DOHH2 (cell line): ENCODE measurements around the gene MRPL53.

ENCODE experiments used
- CTCF ChIP-seq: fragments of 200-600 bp; sonication (generic); IDR thresholded peaks from one replicate; pipeline ENCODE4 v1.5.1; 2014; ENCODE audit warnings: antibody characterized with exemption, mild to moderate bottlenecking, low read depth, low read length; ENCODE audit not compliant: poor library complexity, severe bottlenecking
- EZH2phosphoT487 ChIP-seq: fragments of 200-600 bp; sonication (generic); IDR thresholded peaks from 2 replicates; pipeline ENCODE4 v1.6.1; 2017; ENCODE audit warnings: borderline replicate concordance, mild to moderate bottlenecking, antibody characterized with exemption, low read length, moderate library complexity, mixed read lengths

GRCh38 chr2:74462786-74463105 lies 9.7 kb downstream of the MRPL53 start:
- TF ChIP-seq CTCF, result no peak
- TF ChIP-seq EZH2phosphoT487, result no peak
